Uterus (tissue), 4 donors: ENCODE measurements around the gene MBNL1. TPM values are rescaled to one million over a fixed set of nuclear protein-coding genes. Genes with fewer than 3 reads are reported as not detected.
A peak's percentile ranks its signal among the peaks of the same experiment; 100 is the strongest.
"Not testable (repeated sequence)": the region's sequence is repeated elsewhere in the genome, so short reads cannot be mapped to it uniquely, and the experiment has no call there.

Experiments used
- DNase-seq, 2 donors: peaks; one replicate each; pipeline ENCODE4 v3.0.0-alpha.2; 2019 to 2020
- H3K27ac ChIP-seq, 2 donors: fragments of 200-600 bp; sonication (generic); 1 replicate in 1 of 2; 2 replicates in 1 of 2; pipeline ENCODE4 v1.5.1; 2016 to 2018
- H3K27me3 ChIP-seq, 2 donors: fragments of 200-600 bp; sonication (generic); one replicate each; pipeline ENCODE4 v1.5.1; 2018 to 2019; ENCODE audit warnings: control low read depth in 1 of 2
- H3K36me3 ChIP-seq, 2 donors: fragments of 200-600 bp; sonication (generic); one replicate each; pipeline ENCODE4 v1.5.1; 2019; ENCODE audit warnings: control low read depth in 1 of 2
- H3K4me1 ChIP-seq, 2 donors: fragments of 200-600 bp; sonication (generic); one replicate each; pipeline ENCODE4 v1.5.1; 2018 to 2019; ENCODE audit warnings: control low read depth in 1 of 2
- H3K4me3 ChIP-seq, 2 donors: fragments of 200-600 bp; sonication (generic); 1 replicate in 1 of 2; 2 replicates in 1 of 2; pipeline ENCODE4 v1.5.1; 2018 to 2019; ENCODE audit warnings: mild to moderate bottlenecking in 1 of 2
- H3K9me3 ChIP-seq, 2 donors: fragments of 200-600 bp; sonication (generic); one replicate each; pipeline ENCODE4 v1.5.1; 2019; ENCODE audit warnings: control low read depth in 1 of 2
- POLR2A ChIP-seq, 2 donors: fragments of 450-650 bp; IDR thresholded peaks; one replicate each; pipeline ENCODE4 v1.6.1; 2016; ENCODE audit warnings: antibody characterized with exemption in 2 of 2, mild to moderate bottlenecking in 1 of 2, moderate library complexity in 1 of 2
- intact Hi-C: fragments of 100-400 bp; cut with DNase I; formaldehyde crosslinking; loops from one replicate; pipeline ENCODE4 v1.15.1; 2023; ENCODE audit warnings: low total_unique reads
- total RNA-seq, 4 donors: library from RNA; depleted of rRNA in 3 of 4; stranded (reverse); fragments of >200 nt in 3 of 4; gene quantifications; one replicate each; pipeline versions ENCODE4 v1.1.0 to v1.2.4, GENCODE V29; 2014 to 2023
- TF ChIP-seq, protein P1 (sequence below), 4 experiments: fragments of 200-600 bp in 2 of 4; fragments of 450-650 bp in 2 of 4; sonication (generic) in 2 of 4; IDR thresholded peaks; one replicate each; pipeline ENCODE4 v1.5.1; 2016 to 2019; ENCODE audit warnings: antibody characterized with exemption in 4 of 4, mild to moderate bottlenecking in 2 of 4, moderate library complexity in 1 of 4
- donor health status: DM: yes; HTN: yes; CAD: no.

Gene MBNL1
- total RNA-seq, 4 donors from 2014 or later = 219 to 470 (median 243) TPM

- no peaks in the 10 kb centered on the region for H3K9me3 ChIP-seq
- intact Hi-C loops = no loop called here
- no peak overlapping the region for H3K4me3 ChIP-seq
- TF ChIP-seq, protein P1, sequence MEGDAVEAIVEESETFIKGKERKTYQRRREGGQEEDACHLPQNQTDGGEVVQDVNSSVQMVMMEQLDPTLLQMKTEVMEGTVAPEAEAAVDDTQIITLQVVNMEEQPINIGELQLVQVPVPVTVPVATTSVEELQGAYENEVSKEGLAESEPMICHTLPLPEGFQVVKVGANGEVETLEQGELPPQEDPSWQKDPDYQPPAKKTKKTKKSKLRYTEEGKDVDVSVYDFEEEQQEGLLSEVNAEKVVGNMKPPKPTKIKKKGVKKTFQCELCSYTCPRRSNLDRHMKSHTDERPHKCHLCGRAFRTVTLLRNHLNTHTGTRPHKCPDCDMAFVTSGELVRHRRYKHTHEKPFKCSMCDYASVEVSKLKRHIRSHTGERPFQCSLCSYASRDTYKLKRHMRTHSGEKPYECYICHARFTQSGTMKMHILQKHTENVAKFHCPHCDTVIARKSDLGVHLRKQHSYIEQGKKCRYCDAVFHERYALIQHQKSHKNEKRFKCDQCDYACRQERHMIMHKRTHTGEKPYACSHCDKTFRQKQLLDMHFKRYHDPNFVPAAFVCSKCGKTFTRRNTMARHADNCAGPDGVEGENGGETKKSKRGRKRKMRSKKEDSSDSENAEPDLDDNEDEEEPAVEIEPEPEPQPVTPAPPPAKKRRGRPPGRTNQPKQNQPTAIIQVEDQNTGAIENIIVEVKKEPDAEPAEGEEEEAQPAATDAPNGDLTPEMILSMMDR (IDR thresholded peaks at IDR 0.05) = no peak
- no peak for TF ChIP-seq POLR2A (IDR thresholded peaks at IDR 0.05)
- H3K27me3 ChIP-seq = no peaks in the 10 kb centered on the region
- DNase-seq = no peak
- H3K27ac ChIP-seq = peak overlapping the region in 1 of 2 donors; percentile 3
- H3K36me3 ChIP-seq = no peaks in the 10 kb centered on the region
- H3K4me1 ChIP-seq = no peaks in the 10 kb centered on the region
These were observed 95.5 kb downstream of the MBNL1 start for GRCh38 chr3:152364237-152364636.

GRCh38 chr3:152365126-152365525 lies 96.4 kb downstream of the MBNL1 start:
- Histone ChIP-seq H3K27me3 (no peaks in the 10 kb centered on the region), H3K4me1 (no peaks in the 10 kb centered on the region), H3K4me3 (no peak overlapping the region), H3K36me3 (no peaks in the 10 kb centered on the region), H3K9me3 (no peaks in the 10 kb centered on the region), H3K27ac (peak overlapping the region; percentile 9 to 53)
- DNase-seq = no peak
- intact Hi-C loops = no loop called here
- TF ChIP-seq, protein P1 (IDR thresholded peaks at IDR 0.05) = no peak
- no peak for TF ChIP-seq POLR2A (IDR thresholded peaks at IDR 0.05)

DNA sequence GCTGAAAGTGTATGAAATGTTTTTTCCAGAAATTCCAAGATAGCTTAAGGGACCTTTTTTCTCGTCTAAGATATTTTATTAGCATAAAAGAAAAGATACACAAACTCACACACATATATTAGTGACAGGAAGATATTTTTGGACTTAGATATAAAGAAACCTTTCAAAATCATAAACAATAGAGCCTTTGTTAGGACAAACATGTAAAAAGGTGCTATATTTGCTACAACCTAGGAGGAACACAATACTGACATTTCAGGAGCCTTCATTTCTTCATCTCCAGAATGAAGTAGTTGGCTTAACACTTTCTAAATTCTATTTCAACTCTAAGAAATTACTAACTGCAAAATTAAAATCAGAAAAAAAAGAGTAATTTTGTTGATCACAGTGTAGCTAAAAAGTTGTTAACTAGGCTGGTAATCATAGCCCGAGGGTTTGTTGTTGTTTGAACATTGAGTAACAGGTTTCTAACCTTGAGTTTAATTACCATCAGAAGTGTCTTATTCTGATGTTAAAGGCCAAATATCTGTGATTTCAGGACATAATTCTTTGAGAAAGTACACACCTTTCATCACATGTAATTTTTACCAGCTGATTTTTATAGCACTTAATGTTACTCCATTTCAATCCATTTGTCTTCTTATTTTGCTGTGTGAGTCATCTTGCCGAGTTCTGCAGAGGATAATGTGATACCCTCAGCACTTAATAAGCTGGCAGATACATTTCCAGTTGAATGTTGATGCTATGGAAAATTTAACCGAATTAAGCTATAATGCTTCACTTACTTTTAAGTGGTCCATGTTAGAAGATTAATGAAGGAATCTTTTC lies 97.3 kb downstream of the MBNL1 start:
- no peak overlapping the region for H3K4me3 ChIP-seq
- no peaks in the 10 kb centered on the region for H3K27me3 ChIP-seq
- no peak for TF ChIP-seq POLR2A (IDR thresholded peaks at IDR 0.05)
- TF ChIP-seq, protein P1 (IDR thresholded peaks at IDR 0.05) = no peak
- H3K27ac ChIP-seq = peak overlapping the region; percentile 9 to 53
- H3K9me3 ChIP-seq = no peaks in the 10 kb centered on the region
- intact Hi-C loops = no loop called here
- no peaks in the 10 kb centered on the region for H3K36me3 ChIP-seq
- DNase-seq = no peak
- no peaks in the 10 kb centered on the region for H3K4me1 ChIP-seq

DNA sequence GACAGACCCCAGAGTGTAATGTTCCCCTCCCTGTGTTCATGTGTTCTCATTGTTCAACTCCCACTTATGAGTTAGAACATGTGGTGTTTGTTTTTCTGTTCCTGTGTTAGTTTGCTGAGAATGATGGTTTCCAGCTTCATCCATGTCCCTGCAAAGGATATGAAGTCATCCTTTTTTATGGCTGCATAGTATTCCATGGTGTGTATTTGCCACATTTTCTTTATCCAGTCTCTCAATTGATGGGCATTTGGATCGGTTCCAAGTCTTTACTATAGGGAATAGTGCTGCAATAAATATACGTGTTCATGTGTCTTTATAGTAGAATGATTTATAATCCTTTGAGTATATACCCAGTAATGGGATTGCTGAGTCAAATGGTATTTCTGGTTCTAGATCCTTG lies 98.5 kb downstream of the MBNL1 start:
- H3K4me3 ChIP-seq, H3K27ac ChIP-seq, H3K4me1 ChIP-seq, H3K27me3 ChIP-seq, intact Hi-C loops, DNase-seq, H3K36me3 ChIP-seq, H3K9me3 ChIP-seq: not testable (repeated sequence)

- H3K27me3 ChIP-seq, H3K4me1 ChIP-seq, intact Hi-C loops, H3K36me3 ChIP-seq, H3K9me3 ChIP-seq, DNase-seq, H3K4me3 ChIP-seq: not testable (repeated sequence)
- H3K27ac ChIP-seq = peak overlapping the region; percentile 24 to 61
These were observed 103.9 kb downstream of the MBNL1 start for GRCh38 chr3:152372633-152373032.

DNA sequence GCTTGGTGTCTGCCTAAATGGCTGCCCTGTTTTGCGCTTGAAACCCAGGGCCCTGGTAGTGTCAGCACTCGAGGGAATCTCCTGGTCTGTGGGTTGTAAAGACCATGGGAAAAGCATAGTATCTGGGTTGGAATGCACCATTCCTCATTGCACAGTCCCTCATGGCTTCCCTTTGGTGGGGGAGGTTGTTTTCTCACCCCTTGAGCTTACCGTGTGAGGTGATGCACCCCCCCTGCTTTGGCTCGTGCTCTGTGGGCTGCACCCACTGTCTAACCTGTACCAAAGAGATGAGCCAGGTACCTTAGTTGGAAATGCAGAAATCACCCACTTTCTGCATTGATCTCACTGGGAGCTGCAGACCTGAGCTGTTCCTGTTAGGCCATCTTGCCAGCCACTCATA lies 104.7 kb downstream of the MBNL1 start:
- DNase-seq = no peak
- H3K9me3 ChIP-seq = no peaks in the 10 kb centered on the region
- TF ChIP-seq, protein P1 (IDR thresholded peaks at IDR 0.05) = no peak
- no peak for TF ChIP-seq POLR2A (IDR thresholded peaks at IDR 0.05)
- no peak overlapping the region for H3K4me3 ChIP-seq
- no peaks in the 10 kb centered on the region for H3K36me3 ChIP-seq
- no peaks in the 10 kb centered on the region for H3K27me3 ChIP-seq
- peaks cover 0 to 4% of the 10 kb centered on the region in 2 donors for H3K4me1 ChIP-seq
- intact Hi-C loops = no loop called here
- H3K27ac ChIP-seq = peak overlapping the region in 1 of 2 donors; percentile 61
